HG03442 (cell line): ENCODE results near the gene SETD7.

Experiments
- ATAC-seq: cut with Tn5 transposase; IDR thresholded peaks from one replicate; pipeline ENCODE4 v1.9.1; 2021; ENCODE audit warnings: mild to moderate bottlenecking, moderate library complexity; ENCODE audit not compliant: unreplicated experiment

The SETD7 gene

DNA sequence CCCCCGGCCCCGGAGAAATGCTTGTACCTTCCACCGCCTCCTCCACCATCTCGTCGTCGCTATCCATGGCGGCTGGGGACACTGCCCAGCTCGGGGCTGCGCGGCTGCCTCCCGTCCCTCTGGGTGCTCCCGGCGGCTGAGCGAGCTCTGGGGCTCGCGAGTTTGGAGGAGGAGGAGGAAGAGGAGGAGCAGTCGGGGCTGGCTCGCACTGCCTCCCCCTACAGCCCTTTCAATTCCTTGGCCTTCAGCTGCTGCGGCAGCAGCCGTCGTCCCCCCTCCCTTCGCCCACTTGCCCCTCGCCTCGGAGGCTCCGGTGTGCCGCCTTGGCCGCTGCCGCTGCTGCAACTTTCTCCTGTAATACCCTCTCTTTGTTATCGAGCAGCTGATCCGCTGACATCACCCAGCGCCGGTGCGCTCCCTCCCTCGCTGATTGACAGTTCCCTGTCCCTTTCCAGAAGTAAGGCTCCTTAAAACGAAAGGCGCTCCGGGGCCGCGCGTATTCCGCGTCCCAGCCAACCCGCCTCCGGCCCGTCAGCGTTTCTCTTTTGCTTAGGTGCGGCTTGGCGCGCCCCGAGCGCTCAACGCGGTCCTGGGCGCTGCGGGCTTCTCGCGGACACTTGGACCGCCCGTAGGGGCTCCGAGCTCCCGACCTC lies at the start of gene SETD7:
Gene SETD7, minus strand, starts transcription at position 149 of the 653 bp plus-strand sequence. Its CDS starts 82 bp downstream, at position 67.
- ATAC-seq, result peak; percentile 34

GRCh38 chr4:139605516-139605915 lies 49.5 kb upstream of the SETD7 start:
- no peak for ATAC-seq

- ATAC-seq, result peak; percentile 47
Measured at GRCh38 chr4:139603576-139604410, 47.8 kb upstream of the SETD7 start.

DNA sequence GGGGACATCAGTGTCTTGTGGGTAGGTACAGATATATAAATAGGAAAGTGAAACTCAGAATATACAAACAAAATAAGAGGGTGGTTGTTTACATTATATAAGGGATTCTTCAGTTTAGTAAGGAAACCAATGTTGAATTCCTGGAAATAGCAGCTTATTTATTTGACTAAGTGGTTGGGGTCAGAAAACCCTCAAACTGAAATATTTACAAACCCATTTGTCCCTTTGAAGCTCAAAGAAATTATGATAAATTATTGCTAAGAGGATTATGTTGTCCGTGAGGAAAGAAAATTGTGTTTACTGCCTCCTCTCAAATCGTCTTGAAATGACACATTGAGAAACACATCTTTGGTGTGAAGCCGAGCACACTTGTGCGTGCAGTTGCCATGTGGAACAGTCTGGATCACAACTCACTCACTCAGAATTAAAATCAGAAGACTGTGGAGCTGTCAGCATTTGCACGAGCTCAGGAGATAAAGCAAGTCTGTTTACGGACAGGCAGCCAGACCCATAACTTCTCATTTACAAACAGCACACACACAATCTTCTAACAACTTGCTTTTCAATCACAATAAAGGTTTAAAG lies 46.8 kb upstream of the SETD7 start:
- ATAC-seq, result no peak

GRCh38 chr4:139600662-139601061 lies 44.6 kb upstream of the SETD7 start:
- no peak for ATAC-seq

- no peak for ATAC-seq
Measured at GRCh38 chr4:139599594-139600374, 43.8 kb upstream of the SETD7 start.

- no peak for ATAC-seq
Measured at GRCh38 chr4:139599076-139599475, 43.1 kb upstream of the SETD7 start.

DNA sequence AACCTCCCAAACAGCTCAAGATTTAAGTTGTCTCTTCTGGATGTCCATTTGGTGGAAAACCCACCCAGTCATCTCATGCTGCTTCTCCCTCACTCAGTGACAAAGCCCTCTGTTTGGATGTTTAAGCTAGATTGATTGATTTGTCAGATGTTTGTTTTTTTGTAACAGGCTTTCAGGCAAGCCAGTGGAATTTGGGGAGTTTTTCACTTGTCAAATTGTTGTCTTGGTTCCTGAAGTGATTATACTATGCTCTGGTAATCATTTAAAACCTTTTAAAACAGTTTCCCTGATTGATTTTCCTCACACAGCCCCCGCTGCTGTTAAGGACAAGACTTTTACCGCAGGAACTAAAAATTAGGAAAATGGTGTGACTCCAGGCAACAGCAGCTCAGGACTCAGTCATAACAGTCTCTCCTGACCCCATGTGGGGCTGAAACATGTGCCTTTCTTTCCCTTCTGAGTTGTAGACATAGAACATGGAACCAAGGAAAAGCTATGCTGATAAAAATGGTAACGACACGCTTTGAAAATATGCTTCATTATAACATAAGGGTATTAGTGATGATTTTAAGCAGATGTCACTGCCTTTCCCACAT lies 40.8 kb upstream of the SETD7 start:
- no peak for ATAC-seq

- no peak for ATAC-seq
Measured at GRCh38 chr4:139596034-139596683, 40.1 kb upstream of the SETD7 start.

- no peak for ATAC-seq
Measured at GRCh38 chr4:139594591-139595185, 38.7 kb upstream of the SETD7 start.

DNA sequence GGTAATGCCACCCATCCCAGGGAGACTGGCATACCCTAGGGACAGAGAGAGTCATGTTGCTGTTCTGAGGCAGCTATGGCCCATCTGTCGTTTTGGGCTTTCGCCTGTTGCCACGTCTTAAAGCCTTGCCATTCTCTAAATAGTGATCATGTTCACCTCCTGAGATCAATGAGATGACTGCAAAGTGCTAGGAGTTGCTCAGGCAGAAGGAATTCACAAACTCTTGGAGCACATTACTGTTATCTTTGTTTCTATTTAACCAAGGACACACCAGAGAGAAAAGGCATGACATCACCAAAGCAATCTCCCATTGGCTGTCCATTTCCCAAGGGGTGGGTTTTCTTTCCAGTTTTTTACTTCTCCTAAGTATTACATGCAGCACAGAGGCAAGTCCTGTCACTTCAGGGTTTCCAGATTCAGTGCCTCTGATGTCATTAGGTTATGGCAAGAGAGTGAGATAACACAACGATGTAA lies 37.1 kb upstream of the SETD7 start:
- no peak for ATAC-seq

- no peak for ATAC-seq
Measured at GRCh38 chr4:139589336-139590018, 33.5 kb upstream of the SETD7 start.

GRCh38 chr4:139587446-139587845 lies 31.4 kb upstream of the SETD7 start:
- no peak for ATAC-seq

GRCh38 chr4:139585473-139585872 lies 29.5 kb upstream of the SETD7 start:
- ATAC-seq, result no peak

- no peak for ATAC-seq
Measured at GRCh38 chr4:139584784-139585183, 28.8 kb upstream of the SETD7 start.

- ATAC-seq, result no peak
Measured at GRCh38 chr4:139584013-139584412, 28.0 kb upstream of the SETD7 start.

- no peak for ATAC-seq
Measured at GRCh38 chr4:139582044-139582443, 26.0 kb upstream of the SETD7 start.

- no peak for ATAC-seq
Measured at GRCh38 chr4:139581096-139581495, 25.1 kb upstream of the SETD7 start.

DNA sequence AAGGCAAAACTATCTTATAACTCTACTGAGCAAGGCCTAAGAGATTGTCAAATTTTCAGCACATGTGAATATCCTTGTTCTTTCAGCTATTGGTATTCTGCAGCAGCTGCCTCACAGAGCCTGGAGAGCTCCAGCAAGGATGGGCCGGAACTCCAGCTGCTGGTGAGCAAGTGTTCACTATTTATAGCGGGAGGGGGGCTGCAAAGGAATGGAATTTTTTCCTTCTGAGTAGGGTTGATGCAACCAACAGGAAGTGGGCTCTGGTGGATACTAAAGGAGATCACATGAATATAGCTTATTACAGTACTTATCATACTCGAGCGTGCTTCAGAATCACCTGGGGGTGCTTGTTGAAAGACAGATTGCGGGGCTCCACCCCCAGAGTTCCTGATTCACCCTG lies 20.2 kb upstream of the SETD7 start:
- no peak for ATAC-seq
